SK-N-MC (cell line): Measurements from ENCODE around the gene MTFP1.
"Not testable (repeated sequence)": the region's sequence is repeated elsewhere in the genome, so short reads cannot be mapped to it uniquely, and the experiment has no call there.

Experiments used
- DNase-seq: peaks from one replicate; pipeline ENCODE4 v3.0.0-alpha.2; 2011; ENCODE audit warnings: low read depth, low spot score
- H3K27ac ChIP-seq: fragments of 200-600 bp; sonication (generic); 2 replicates; pipeline ENCODE4 v1.5.1; 2016; ENCODE audit warnings: mixed run types
- H3K36me3 ChIP-seq: fragments of 200-600 bp; sonication (generic); 2 replicates; pipeline ENCODE4 v1.6.1; 2017; ENCODE audit warnings: antibody characterized with exemption, low read length, mixed read lengths; ENCODE audit not compliant: insufficient read depth
- H3K4me3 ChIP-seq: fragments of 200-600 bp; sonication (generic); 2 replicates; pipeline ENCODE4 v1.5.1; 2016
- H3K9ac ChIP-seq: fragments of 200-600 bp; sonication (generic); 2 replicates; pipeline ENCODE4 v1.8.0; 2017; ENCODE audit warnings: mixed run types, mixed read lengths; ENCODE audit not compliant: insufficient read length
- H3K9me3 ChIP-seq: fragments of 200-600 bp; sonication (generic); 2 replicates; pipeline ENCODE4 v1.6.1; 2017; ENCODE audit warnings: low read depth, mild to moderate bottlenecking, antibody characterized with exemption, low read length, moderate library complexity, mixed read lengths
- EZH2 ChIP-seq: fragments of 200-600 bp; sonication (generic); IDR thresholded peaks from one replicate; pipeline ENCODE4 v1.6.1; 2017; ENCODE audit warnings: antibody characterized with exemption
- FOXP2 ChIP-seq: optimal IDR thresholded peaks from 2 replicates; pipeline ENCODE3; 2011; ENCODE audit warnings: mild to moderate bottlenecking, moderate library complexity; ENCODE audit not compliant: insufficient read depth; ENCODE audit errors: extremely low read length, control extremely low read depth
- POLR2AphosphoS5 ChIP-seq: IDR thresholded peaks from 2 replicates; pipeline ENCODE4 v1.6.1; 2012; ENCODE audit warnings: mild to moderate bottlenecking, low read depth, low read length, borderline replicate concordance

Gene MTFP1

DNA sequence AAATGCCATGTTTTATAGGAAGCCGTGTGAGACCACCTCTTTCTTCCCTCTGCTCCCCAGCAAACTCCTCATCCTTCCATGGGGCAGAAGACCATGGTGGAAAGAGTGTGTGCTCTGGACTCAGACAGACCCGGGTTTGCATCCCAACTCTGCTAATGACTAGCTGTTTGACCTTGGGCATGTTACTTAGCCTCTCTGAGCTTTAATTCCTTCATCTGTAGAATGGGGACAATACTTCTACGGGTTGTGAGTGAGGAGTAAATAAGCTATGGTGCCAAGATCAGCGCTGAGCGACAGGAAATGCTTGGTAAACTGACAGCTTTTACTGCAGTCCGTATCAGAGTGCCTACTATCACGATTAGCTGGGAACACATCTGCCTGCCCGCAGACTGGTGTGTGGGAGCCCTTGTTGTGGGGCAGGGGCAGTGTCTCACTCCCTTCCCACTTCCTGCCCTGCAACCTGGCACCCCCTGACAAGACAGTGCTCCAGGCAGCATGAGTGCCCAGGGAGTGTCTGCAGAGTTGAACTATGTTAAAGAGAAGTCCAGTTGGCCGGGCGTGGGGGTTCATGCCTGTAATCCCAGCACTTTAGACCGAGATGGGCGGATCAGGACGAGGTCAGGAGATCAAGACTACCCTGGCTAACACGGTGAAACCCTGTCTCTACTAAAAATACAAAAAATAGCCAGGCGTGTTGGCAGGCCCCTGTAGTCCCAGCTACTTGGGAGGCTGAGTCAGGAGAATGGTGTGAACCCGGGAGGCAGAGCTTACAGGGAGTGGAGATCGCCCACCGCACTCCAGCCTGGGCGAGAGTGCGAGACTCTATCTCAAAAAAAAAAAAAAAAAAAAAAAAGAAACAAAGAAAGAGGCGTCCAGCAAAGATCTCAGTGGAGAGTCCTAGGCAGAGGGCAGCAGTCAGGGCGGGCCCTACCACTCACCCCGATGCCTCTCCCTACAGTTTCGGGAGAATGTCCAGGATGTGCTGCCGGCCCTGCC is 26.6 kb upstream of the MTFP1 start:
- no peak overlapping the region for H3K9ac ChIP-seq
- no peaks in the 10 kb centered on the region for H3K36me3 ChIP-seq
- no peak for DNase-seq
- TF ChIP-seq FOXP2 (no peak), EZH2 (no peak), POLR2AphosphoS5 (no peak)
- H3K4me3 ChIP-seq = no peak overlapping the region
- no peaks in the 10 kb centered on the region for H3K9me3 ChIP-seq
- H3K27ac ChIP-seq = no peak overlapping the region

- no peaks in the 10 kb centered on the region for H3K9me3 ChIP-seq
- no peak overlapping the region for H3K27ac ChIP-seq
- TF ChIP-seq POLR2AphosphoS5 (no peak), EZH2 (no peak), FOXP2 (no peak)
- DNase-seq = no peak
- H3K9ac ChIP-seq = no peak overlapping the region
- H3K36me3 ChIP-seq = no peaks in the 10 kb centered on the region
- no peak overlapping the region for H3K4me3 ChIP-seq
These were observed 25.9 kb upstream of the MTFP1 start for GRCh38 chr22:30399718-30400117.

DNA sequence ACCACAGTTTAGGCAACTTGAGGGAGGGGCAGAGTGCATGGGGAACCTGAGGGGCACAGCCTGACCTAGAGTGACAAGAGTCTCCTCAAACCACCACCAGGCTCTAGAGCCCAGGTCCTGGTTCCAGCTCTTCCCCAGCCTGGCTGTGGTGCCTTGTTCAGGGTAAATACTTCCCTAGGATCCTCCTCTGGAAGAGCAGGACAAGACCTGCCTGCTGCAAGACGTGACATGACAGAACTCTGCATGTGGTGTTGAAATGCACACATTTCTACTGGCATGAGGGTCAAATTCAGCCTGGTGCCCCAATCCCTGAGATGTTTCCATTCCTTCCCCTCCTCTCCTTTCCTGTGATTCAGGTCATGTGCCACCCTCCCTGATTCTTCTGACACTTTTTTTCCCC is 25.4 kb upstream of the MTFP1 start:
- Histone ChIP-seq H3K9me3 (no peaks in the 10 kb centered on the region), H3K9ac (no peak overlapping the region), H3K27ac (no peak overlapping the region), H3K4me3 (no peak overlapping the region), H3K36me3 (no peaks in the 10 kb centered on the region)
- no peak for TF ChIP-seq FOXP2
- TF ChIP-seq EZH2 = no peak
- no peak for TF ChIP-seq POLR2AphosphoS5
- no peak for DNase-seq

DNA sequence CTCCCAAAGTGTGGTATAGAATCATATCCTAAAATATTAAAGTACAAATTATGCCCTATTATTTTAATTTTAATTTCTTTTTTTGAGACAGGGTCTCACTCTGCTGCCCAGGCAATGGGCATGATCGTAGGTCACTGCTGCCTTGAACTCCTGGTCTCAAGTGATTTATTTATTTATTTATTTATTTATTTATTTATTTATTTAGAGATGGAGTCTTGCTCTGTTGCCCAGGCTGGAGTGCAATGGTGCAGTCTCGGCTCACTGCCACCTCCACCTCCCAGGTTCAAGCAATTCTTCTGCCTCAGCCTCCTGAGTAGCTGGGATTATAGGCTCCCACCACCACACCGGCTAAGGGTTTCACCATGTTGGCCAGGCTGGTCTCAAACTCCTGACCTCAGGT is 24.5 kb upstream of the MTFP1 start:
- not testable (repeated sequence) for H3K36me3 ChIP-seq, H3K9me3 ChIP-seq, H3K4me3 ChIP-seq, H3K9ac ChIP-seq, DNase-seq, H3K27ac ChIP-seq

GRCh38 chr22:30402028-30402765 is 23.4 kb upstream of the MTFP1 start:
- no peaks in the 10 kb centered on the region for H3K9me3 ChIP-seq
- no peaks in the 10 kb centered on the region for H3K36me3 ChIP-seq
- no peak overlapping the region for H3K4me3 ChIP-seq
- H3K9ac ChIP-seq = no peak overlapping the region
- no peak overlapping the region for H3K27ac ChIP-seq
- DNase-seq = no peak
- no peak for TF ChIP-seq EZH2
- TF ChIP-seq FOXP2 = no peak
- no peak for TF ChIP-seq POLR2AphosphoS5

DNA sequence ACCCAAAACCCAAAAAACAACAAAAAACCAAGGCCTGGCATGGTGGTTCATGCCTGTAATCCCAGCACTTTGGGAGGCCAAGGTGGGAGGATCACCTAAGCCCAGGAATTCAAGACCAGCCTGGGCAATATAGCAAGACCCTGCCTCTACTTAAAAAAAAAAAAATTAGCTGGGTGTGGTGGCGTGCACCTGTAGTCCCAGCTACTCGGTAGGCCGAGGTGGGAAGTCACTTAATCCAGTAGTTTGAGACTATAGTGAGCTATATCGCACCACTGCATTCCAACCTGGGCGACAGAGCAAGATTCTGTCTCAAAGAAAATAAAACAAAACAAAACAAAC is 22.8 kb upstream of the MTFP1 start:
- not testable (repeated sequence) for H3K9me3 ChIP-seq, H3K27ac ChIP-seq, H3K9ac ChIP-seq, H3K4me3 ChIP-seq, DNase-seq, H3K36me3 ChIP-seq

- no peak for DNase-seq
- no peak overlapping the region for H3K4me3 ChIP-seq
- H3K27ac ChIP-seq = no peak overlapping the region
- no peaks in the 10 kb centered on the region for H3K9me3 ChIP-seq
- no peak overlapping the region for H3K9ac ChIP-seq
- TF ChIP-seq FOXP2 = no peak
- TF ChIP-seq EZH2 = no peak
- TF ChIP-seq POLR2AphosphoS5 = no peak
- no peaks in the 10 kb centered on the region for H3K36me3 ChIP-seq
These were observed 21.3 kb upstream of the MTFP1 start for GRCh38 chr22:30404307-30404706.

- H3K27ac ChIP-seq = no peak overlapping the region
- no peak overlapping the region for H3K9ac ChIP-seq
- DNase-seq = no peak
- H3K9me3 ChIP-seq = no peaks in the 10 kb centered on the region
- H3K4me3 ChIP-seq = no peak overlapping the region
- H3K36me3 ChIP-seq = no peaks in the 10 kb centered on the region
- no peak for TF ChIP-seq POLR2AphosphoS5
- TF ChIP-seq FOXP2 = no peak
- no peak for TF ChIP-seq EZH2
These were observed 19.8 kb upstream of the MTFP1 start for GRCh38 chr22:30405731-30406130.

DNA sequence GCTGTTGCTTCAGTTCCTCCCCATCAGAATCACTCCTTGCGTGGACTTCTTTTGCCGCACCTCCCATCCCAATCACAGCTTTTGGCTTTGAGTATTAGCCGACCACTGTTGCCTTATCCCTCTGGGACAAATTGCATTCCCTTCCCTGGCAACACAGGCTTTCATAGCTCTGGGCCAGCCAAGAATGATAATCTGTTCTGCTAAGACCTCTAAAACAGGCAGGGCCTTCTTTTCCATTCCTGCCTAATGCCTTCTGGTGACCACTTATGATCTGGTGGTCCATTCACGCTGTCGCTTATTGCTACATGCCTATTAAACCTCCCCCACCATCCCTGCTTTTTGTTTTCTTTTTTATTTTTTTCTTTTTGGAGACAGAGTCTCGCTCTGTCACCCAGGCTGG is 19.2 kb upstream of the MTFP1 start:
- H3K9ac ChIP-seq = no peak overlapping the region
- H3K36me3 ChIP-seq = no peaks in the 10 kb centered on the region
- H3K27ac ChIP-seq = no peak overlapping the region
- H3K9me3 ChIP-seq = no peaks in the 10 kb centered on the region
- DNase-seq = no peak
- H3K4me3 ChIP-seq = no peak overlapping the region
- TF ChIP-seq EZH2 = no peak
- no peak for TF ChIP-seq FOXP2
- TF ChIP-seq POLR2AphosphoS5 = no peak
